K562 (cell line): ENCODE data around the gene ABHD16A. TPM values are rescaled to one million over a fixed set of nuclear protein-coding genes. Genes with fewer than 3 reads are reported as not detected.

Experiments
- ELF1 ChIP-seq: fragments of 200-800 bp; sonication (Bioruptor generic); IDR thresholded peaks from 2 replicates; pipeline ENCODE4 v1.6.1; 2016; ENCODE audit warnings: missing genetic modification characterization, missing compliant biosample characterization
- FOXK1 ChIP-seq: sonication (generic); formaldehyde crosslinking; IDR thresholded peaks from 2 replicates; pipeline ENCODE4 v1.8.0; 2022; ENCODE audit warnings: missing genetic modification reagents, mild to moderate bottlenecking, borderline replicate concordance
- FOXM1 ChIP-seq, 2 experiments: fragments of 450-650 bp in 1 of 2; sonication (generic) in 1 of 2; formaldehyde crosslinking in 1 of 2; IDR thresholded peaks; 2 replicates each; pipeline versions ENCODE4 v1.6.1 to v1.9.0; 2017 to 2022; ENCODE audit warnings: low read depth in 2 of 2, mild to moderate bottlenecking in 2 of 2, missing genetic modification reagents in 1 of 2, moderate library complexity in 1 of 2
- GTF2A2 ChIP-seq: IDR thresholded peaks from 2 replicates; pipeline ENCODE4 v1.6.1; 2016; ENCODE audit warnings: mild to moderate bottlenecking, missing genetic modification characterization, missing compliant biosample characterization
- HDAC8 ChIP-seq: fragments of 450-650 bp; IDR thresholded peaks from 2 replicates; pipeline ENCODE4 v1.6.1; 2016; ENCODE audit warnings: mild to moderate bottlenecking, missing genetic modification characterization, moderate library complexity, missing compliant biosample characterization
- NCOA1 ChIP-seq: fragments of 450-650 bp; IDR thresholded peaks from 2 replicates; pipeline ENCODE4 v1.6.1; 2016; ENCODE audit warnings: low read depth
- NELFE ChIP-seq: IDR thresholded peaks from 2 replicates; pipeline ENCODE4 v1.6.1; 2011; ENCODE audit warnings: mild to moderate bottlenecking; ENCODE audit not compliant: insufficient read depth, insufficient read length
- PHF8 ChIP-seq: fragments of 200-600 bp; sonication (generic); IDR thresholded peaks from 2 replicates; pipeline ENCODE4 v1.6.1; 2012; ENCODE audit warnings: mixed run types, mild to moderate bottlenecking, inconsistent platforms, low read length, moderate library complexity, borderline replicate concordance
- POLR2B ChIP-seq: fragments of 450-650 bp; IDR thresholded peaks from 2 replicates; pipeline ENCODE4 v1.6.1; 2018; ENCODE audit warnings: low read depth; ENCODE audit not compliant: partially characterized antibody
- RBM14 ChIP-seq: fragments of 200-400 bp; formaldehyde crosslinking; IDR thresholded peaks from 2 replicates; pipeline ENCODE4 v1.6.1; 2018; ENCODE audit warnings: low read depth, mild to moderate bottlenecking, low read length, moderate library complexity, borderline replicate concordance; ENCODE audit not compliant: insufficient read depth
- RUNX1 ChIP-seq: sonication (generic); IDR thresholded peaks from 2 replicates; pipeline ENCODE4 v1.6.1; 2016; ENCODE audit warnings: antibody characterized with exemption, low read depth
- SMAD1 ChIP-seq: fragments of 150-350 bp; IDR thresholded peaks from 2 replicates; pipeline ENCODE4 v1.6.1; 2014; ENCODE audit warnings: low read length, low read depth; ENCODE audit not compliant: partially characterized antibody
- SOX6 ChIP-seq: fragments of 450-650 bp; IDR thresholded peaks from 2 replicates; pipeline ENCODE4 v1.6.1; 2014; ENCODE audit warnings: mild to moderate bottlenecking
- TEAD4 ChIP-seq, 2 experiments: sonication (generic) in 1 of 2; formaldehyde crosslinking in 1 of 2; IDR thresholded peaks; 2 replicates each; pipeline versions ENCODE4 v1.6.1 to v1.8.0; 2012 to 2022; ENCODE audit warnings: borderline replicate concordance in 1 of 2, inconsistent platforms in 1 of 2, low read length in 1 of 2, mild to moderate bottlenecking in 1 of 2, missing genetic modification reagents in 1 of 2
- ZFP1 ChIP-seq: fragments of 450-650 bp; formaldehyde crosslinking; IDR thresholded peaks from 2 replicates; pipeline ENCODE4 v1.4.0; 2020; ENCODE audit warnings: mild to moderate bottlenecking, mixed read lengths
- ZMIZ1 ChIP-seq, 2 experiments: fragments of 150-350 bp in 1 of 2; IDR thresholded peaks; 2 replicates each; pipeline ENCODE4 v1.6.1; 2012 to 2016; ENCODE audit warnings: low read depth in 2 of 2, low read length in 2 of 2, mild to moderate bottlenecking in 1 of 2, moderate library complexity in 1 of 2
- ZNF780A ChIP-seq: fragments of 250-450 bp; sonication (Bioruptor Pico); IDR thresholded peaks from 2 replicates; pipeline ENCODE4 v1.5.0; 2021; ENCODE audit warnings: mild to moderate bottlenecking
- polyA plus RNA-seq, 8 experiments: library from polyadenylated mRNA; depleted of rRNA in 4 of 8; stranded (reverse) in 5 of 8; unstranded in 3 of 8; fragments of >200 nt; fragmentation: Nextera tagmentation in 2 of 8; fragmentation: Illumina TruSeq in 1 of 8; extraction: Ambion mirVana in 2 of 8; extraction: Trizol in 1 of 8; gene quantifications; 2 replicates each; pipeline versions ENCODE4 v1.2.1 to v1.2.3, GENCODE V29; 2011 to 2014; ENCODE audit warnings: inconsistent platforms in 1 of 8, missing spikeins in 1 of 8
- total RNA-seq, 7 experiments: library from RNA; depleted of rRNA in 6 of 7; stranded (reverse); fragments of >200 nt in 6 of 7; fragmentation: Illumina TruSeq in 2 of 7; extraction: Trizol in 2 of 7; gene quantifications; 2 replicates each; pipeline versions ENCODE4 v1.2.1 to v1.2.3, GENCODE V29; 2011 to 2021; ENCODE audit warnings: low replicate concordance in 1 of 7
- TF ChIP-seq, protein P1 (sequence below): fragments of 450-650 bp; formaldehyde crosslinking; IDR thresholded peaks from 2 replicates; pipeline ENCODE4 v1.4.0; 2020; ENCODE audit warnings: mild to moderate bottlenecking, moderate library complexity
- TF ChIP-seq, protein P2 (sequence below): fragments of 250-450 bp; sonication (Bioruptor Pico); IDR thresholded peaks from 2 replicates; pipeline ENCODE4 v1.8.0; 2021; ENCODE audit warnings: borderline replicate concordance, mild to moderate bottlenecking, moderate library complexity; ENCODE audit not compliant: poor library complexity, severe bottlenecking

ABHD16A gene
- total and polyA plus RNA-seq, 9 of the 15 experiments (the other 6 are each of a cell fraction or from before 2014, with no cell fraction given) = 25.8 to 120 (median 81.6) TPM

DNA sequence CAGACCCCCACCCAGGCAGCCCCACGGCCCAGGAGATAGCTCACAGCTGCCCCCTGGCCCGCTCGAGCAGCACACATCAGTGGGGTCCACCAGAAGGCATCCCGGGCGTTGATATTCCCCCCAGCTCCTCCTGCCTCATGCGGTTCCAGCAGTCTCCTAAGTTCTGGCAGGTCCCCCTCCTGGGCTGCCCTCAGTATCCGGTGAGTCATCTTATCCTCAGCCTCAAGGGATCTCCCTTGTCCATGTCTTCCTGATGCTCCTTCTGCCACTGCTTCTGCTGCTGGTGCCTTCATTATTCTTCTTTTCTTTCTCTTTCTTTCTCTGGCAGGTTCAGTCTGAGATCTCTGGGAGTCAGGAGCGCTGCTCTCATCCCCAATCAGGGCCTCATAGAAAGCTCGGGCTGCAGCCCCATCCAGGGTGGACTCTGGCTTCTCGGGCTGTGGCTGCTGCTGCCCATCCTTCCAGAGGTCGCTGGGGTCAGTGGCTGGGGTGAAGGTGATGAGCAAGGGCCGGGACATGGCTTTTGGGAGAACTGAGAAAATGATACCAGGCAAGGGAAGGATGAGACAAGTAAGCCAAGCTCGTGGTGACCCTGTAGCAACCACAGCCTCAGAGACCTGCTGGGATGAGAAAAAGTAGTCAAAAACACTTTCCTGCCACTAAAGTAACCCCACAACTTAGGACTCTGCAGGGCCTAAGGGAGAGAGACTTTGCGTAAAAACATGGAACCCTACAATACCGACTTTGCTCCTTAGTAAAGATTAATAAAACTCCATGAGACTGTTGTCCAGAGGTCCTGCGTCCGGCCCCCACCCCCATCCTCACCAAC lies 38.9 kb downstream of the ABHD16A start (continued):
- TF ChIP-seq ZMIZ1 (IDR thresholded peaks at IDR 0.05; ENCODE audit: low read depth in 2 of 2, low read length in 2 of 2) (peak in 1 of 2 experiments; percentile 27; a peak in 1 of 4 replicates), ELF1 (tag) (no peak), PHF8 (no peak), SMAD1 (no peak), FOXM1 (IDR thresholded peaks at IDR 0.05; ENCODE audit: low read depth) (no peak), FOXM1 (CRISPR knock-in tag; IDR thresholded peaks at IDR 0.05; ENCODE audit: low read depth) (no peak; the same call in 1 of the 2 replicates), ZFP1 (CRISPR knock-in tag) (no peak), HDAC8 (tag) (no peak), RBM14 (no peak), NCOA1 (peak; percentile 38; the same call in 1 of the 2 replicates), SOX6 (no peak), NELFE (no peak), POLR2B (peak; percentile 57), ZNF780A (CRISPR knock-in tag) (no peak), RUNX1 (no peak), TEAD4 (IDR thresholded peaks at IDR 0.05; ENCODE audit: low read length) (peak; percentile 47; the same call in 1 of the 2 replicates), TEAD4 (CRISPR knock-in tag; IDR thresholded peaks at IDR 0.05; ENCODE audit: borderline replicate concordance) (no peak), GTF2A2 (tag) (no peak), FOXK1 (CRISPR knock-in tag) (no peak; the same call in 1 of the 2 replicates)
- TF ChIP-seq, protein P1, sequence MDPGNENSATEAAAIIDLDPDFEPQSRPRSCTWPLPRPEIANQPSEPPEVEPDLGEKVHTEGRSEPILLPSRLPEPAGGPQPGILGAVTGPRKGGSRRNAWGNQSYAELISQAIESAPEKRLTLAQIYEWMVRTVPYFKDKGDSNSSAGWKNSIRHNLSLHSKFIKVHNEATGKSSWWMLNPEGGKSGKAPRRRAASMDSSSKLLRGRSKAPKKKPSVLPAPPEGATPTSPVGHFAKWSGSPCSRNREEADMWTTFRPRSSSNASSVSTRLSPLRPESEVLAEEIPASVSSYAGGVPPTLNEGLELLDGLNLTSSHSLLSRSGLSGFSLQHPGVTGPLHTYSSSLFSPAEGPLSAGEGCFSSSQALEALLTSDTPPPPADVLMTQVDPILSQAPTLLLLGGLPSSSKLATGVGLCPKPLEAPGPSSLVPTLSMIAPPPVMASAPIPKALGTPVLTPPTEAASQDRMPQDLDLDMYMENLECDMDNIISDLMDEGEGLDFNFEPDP (CRISPR knock-in tag) = peak; percentile 48; the same call in 1 of the 2 replicates
- TF ChIP-seq, protein P2, sequence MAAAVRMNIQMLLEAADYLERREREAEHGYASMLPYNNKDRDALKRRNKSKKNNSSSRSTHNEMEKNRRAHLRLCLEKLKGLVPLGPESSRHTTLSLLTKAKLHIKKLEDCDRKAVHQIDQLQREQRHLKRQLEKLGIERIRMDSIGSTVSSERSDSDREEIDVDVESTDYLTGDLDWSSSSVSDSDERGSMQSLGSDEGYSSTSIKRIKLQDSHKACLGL (CRISPR knock-in tag) = no peak
